MCF 10A (cell line): ENCODE measurements around the gene PDYN. TPM values are rescaled to one million over a fixed set of nuclear protein-coding genes. Genes with fewer than 3 reads are reported as not detected.
A peak's percentile ranks its signal among the peaks of the same experiment; 100 is the strongest.

Experiments used
- BruUV-seq: library from RNA; stranded (reverse); fragments of 400-500 nt; replicated peaks from 2 replicates; lab custom pipeline; 2021; lab: Mats Ljungman, UMichigan
- CTCF ChIA-PET: fragments of 300-600 bp; sonication (Branson Sonifier 250); formaldehyde crosslinking; extraction: SDS; loops from one replicate; lab custom pipeline; 2021; ENCODE audit warnings: antibody characterized with exemption, inconsistent platforms; lab: Yijun Ruan, JAX
- POLR2A ChIA-PET: fragments of 300-600, 350-650 bp; sonication (Branson Sonifier 250); formaldehyde crosslinking; extraction: SDS; loops from one replicate; lab custom pipeline; 2020; ENCODE audit warnings: antibody characterized with exemption, inconsistent platforms; lab: Yijun Ruan, JAX
- DNase-seq: peaks from one replicate; pipeline ENCODE4 v3.0.0-alpha.2; 2018; ENCODE audit not compliant: unreplicated experiment
- H3K27ac Mint-ChIP-seq: one replicate; pipeline ENCODE4 v1.8.0; 2022; ENCODE audit warnings: mild to moderate bottlenecking, low read depth, mixed read lengths; ENCODE audit not compliant: unreplicated experiment
- H3K27me3 Mint-ChIP-seq: one replicate; pipeline ENCODE4 v1.8.0; 2022; ENCODE audit warnings: mixed read lengths; ENCODE audit not compliant: insufficient read depth, unreplicated experiment
- H3K36me3 Mint-ChIP-seq: one replicate; pipeline ENCODE4 v1.8.0; 2022; ENCODE audit warnings: mild to moderate bottlenecking, moderate library complexity, mixed read lengths; ENCODE audit not compliant: insufficient read depth, unreplicated experiment
- H3K4me1 Mint-ChIP-seq: one replicate; pipeline ENCODE4 v1.8.0; 2022; ENCODE audit warnings: mixed read lengths; ENCODE audit not compliant: insufficient read depth, unreplicated experiment
- H3K4me3 Mint-ChIP-seq: one replicate; pipeline ENCODE4 v1.8.0; 2022; ENCODE audit warnings: mild to moderate bottlenecking, moderate library complexity, mixed read lengths; ENCODE audit not compliant: unreplicated experiment
- H3K9me3 Mint-ChIP-seq: one replicate; pipeline ENCODE4 v1.8.0; 2022; ENCODE audit warnings: mixed read lengths; ENCODE audit not compliant: unreplicated experiment
- intact Hi-C: fragments of 100-400 bp; cut with micrococcal nuclease; formaldehyde crosslinking; loops from 2 replicates; pipeline ENCODE4 v1.14.1; 2022
- total RNA-seq: library from RNA; stranded (reverse); gene quantifications from 2 replicates; pipeline ENCODE4 v1.2.3, GENCODE V29; 2022
- TF ChIP-seq, protein P1 (sequence below): fragments of 200-600 bp; IDR thresholded peaks from one replicate; pipeline ENCODE4 v1.8.0; 2022; ENCODE audit warnings: antibody characterized with exemption, mild to moderate bottlenecking; ENCODE audit not compliant: unreplicated experiment

Gene PDYN
- total RNA-seq, 1 experiment from 2014 or later, result not detected

DNA sequence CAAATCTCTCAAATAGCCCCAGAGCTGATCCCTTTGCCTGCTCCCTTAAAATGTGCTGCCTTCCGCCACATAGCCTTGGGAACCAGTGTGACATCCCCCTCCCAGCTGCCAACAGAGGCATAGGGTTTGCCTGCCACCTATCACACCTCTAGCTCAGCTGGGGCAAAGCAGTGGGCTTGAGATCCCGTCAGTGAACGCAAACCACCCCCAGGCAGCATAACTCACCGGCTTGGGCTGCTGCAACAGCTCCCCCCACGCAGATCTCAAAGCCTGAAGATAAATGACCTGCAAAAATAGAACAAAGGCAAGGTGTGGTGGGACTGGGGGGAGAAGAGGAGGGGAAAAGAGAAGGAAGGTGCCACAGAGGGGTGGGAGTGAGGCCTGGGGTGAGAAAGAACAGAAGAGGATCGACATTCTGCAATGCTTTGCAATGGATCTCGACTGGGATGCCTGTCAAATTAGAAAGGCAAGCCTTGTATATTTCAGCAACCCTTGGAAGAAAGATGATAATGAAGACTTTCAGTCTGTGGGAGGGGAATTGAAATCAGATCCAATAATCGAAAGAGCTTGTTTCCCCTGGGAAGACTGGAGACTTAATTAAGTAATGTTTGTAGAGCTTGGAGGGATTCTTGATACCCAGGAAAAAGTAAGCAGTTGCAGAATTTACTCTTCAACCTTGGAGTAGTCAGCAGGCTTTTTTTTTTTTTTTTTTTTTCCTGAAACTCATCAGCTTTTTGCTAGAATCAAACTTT is 1.3 kb downstream of the PDYN start:
- ChIA-PET CTCF (interaction anchor here (0.8 kb wide), 1 partner anchor 91 kb away, joined by 5 read pairs; no protein-coding TSS in a partner anchor), POLR2A (interaction anchor here (0.7 kb wide), 1 partner anchor 30 kb away, joined by 3 read pairs; no protein-coding TSS in a partner anchor)
- Mint-ChIP-seq H3K4me3 (no peak overlapping the region), H3K4me1 (peaks cover 6% of the 10 kb centered on the region), H3K27ac (no peak overlapping the region), H3K36me3 (no peaks in the 10 kb centered on the region), H3K9me3 (no peaks in the 10 kb centered on the region), H3K27me3 (peaks cover 78% of the 10 kb centered on the region)
- intact Hi-C loops, result no loop called here
- TF ChIP-seq, protein P1, sequence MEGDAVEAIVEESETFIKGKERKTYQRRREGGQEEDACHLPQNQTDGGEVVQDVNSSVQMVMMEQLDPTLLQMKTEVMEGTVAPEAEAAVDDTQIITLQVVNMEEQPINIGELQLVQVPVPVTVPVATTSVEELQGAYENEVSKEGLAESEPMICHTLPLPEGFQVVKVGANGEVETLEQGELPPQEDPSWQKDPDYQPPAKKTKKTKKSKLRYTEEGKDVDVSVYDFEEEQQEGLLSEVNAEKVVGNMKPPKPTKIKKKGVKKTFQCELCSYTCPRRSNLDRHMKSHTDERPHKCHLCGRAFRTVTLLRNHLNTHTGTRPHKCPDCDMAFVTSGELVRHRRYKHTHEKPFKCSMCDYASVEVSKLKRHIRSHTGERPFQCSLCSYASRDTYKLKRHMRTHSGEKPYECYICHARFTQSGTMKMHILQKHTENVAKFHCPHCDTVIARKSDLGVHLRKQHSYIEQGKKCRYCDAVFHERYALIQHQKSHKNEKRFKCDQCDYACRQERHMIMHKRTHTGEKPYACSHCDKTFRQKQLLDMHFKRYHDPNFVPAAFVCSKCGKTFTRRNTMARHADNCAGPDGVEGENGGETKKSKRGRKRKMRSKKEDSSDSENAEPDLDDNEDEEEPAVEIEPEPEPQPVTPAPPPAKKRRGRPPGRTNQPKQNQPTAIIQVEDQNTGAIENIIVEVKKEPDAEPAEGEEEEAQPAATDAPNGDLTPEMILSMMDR, result no peak
- DNase-seq, result no peak
- BruUV-seq, result no TSS peak

DNA sequence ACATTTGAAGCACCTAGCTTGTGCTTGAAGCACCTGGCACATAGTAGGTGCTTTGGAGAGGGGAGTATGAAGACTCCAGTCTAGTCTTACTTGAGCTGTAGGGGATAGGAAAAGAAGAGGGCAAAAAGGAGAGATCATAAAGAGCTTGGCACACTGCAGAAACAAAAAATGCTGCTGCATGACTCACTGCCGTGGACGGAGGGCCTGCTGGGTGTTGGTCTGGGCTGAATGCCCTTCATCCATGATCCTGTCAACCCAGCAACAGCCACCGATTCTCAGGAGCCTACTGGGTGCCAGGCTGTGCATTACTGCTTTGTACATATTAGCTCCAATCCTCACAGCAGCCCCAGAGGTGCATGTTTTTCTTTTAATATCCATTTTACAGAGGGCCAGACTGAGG is 6.0 kb downstream of the PDYN start:
- ChIA-PET CTCF (interaction anchor here (0.8 to 1.2 kb wide), 3 partner anchors 20 to 185 kb away, joined by 3 to 6 read pairs (median 4); no protein-coding TSS in a partner anchor), POLR2A (no interaction called here)
- DNase-seq, result peak; percentile 39

DNA sequence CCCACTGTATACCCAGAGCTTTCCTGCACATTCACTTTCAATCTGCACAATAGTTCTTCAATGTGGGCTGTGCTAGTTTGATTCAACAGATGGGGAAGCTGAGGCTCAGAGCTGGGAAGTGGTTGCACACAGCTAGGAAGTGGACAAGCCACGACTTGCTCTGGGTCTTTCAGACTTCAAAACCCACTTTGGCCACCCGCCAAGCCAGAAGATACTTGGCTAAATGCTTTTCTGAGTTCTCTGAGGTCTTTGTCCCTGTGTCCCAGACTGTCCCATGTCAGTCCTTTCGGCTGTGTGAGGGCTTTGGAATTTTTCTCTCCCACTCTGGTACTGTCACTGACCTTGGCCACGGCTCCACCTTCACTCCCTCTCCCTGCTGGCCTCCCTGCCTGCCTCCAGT is 10.6 kb downstream of the PDYN start:
- peak; percentile 6 for DNase-seq
- H3K27ac Mint-ChIP-seq, result no peak overlapping the region
- H3K36me3 Mint-ChIP-seq, result no peaks in the 10 kb centered on the region
- intact Hi-C loops, result no loop called here
- no peaks in the 10 kb centered on the region for H3K9me3 Mint-ChIP-seq
- CTCF ChIA-PET, result interaction anchor here (1.0 to 2.7 kb wide), 3 partner anchors 18 to 190 kb away, joined by 3 to 7 read pairs (median 4); no protein-coding TSS in a partner anchor
- BruUV-seq, result no TSS peak
- no peak overlapping the region for H3K4me3 Mint-ChIP-seq
- POLR2A ChIA-PET, result no interaction called here
- no peaks in the 10 kb centered on the region for H3K4me1 Mint-ChIP-seq
- TF ChIP-seq, protein P1, result no peak
- peaks cover 51% of the 10 kb centered on the region for H3K27me3 Mint-ChIP-seq

More for the DNA sequence above, 6.0 kb downstream of the PDYN start:
- H3K4me3 Mint-ChIP-seq, result no peak overlapping the region
- H3K9me3 Mint-ChIP-seq, result no peaks in the 10 kb centered on the region
- H3K27ac Mint-ChIP-seq, result no peak overlapping the region
- intact Hi-C loops, result no loop called here
- BruUV-seq, result no TSS peak
- no peaks in the 10 kb centered on the region for H3K4me1 Mint-ChIP-seq
- TF ChIP-seq, protein P1, result no peak
- H3K27me3 Mint-ChIP-seq, result peaks cover 73% of the 10 kb centered on the region
- H3K36me3 Mint-ChIP-seq, result no peaks in the 10 kb centered on the region

DNA sequence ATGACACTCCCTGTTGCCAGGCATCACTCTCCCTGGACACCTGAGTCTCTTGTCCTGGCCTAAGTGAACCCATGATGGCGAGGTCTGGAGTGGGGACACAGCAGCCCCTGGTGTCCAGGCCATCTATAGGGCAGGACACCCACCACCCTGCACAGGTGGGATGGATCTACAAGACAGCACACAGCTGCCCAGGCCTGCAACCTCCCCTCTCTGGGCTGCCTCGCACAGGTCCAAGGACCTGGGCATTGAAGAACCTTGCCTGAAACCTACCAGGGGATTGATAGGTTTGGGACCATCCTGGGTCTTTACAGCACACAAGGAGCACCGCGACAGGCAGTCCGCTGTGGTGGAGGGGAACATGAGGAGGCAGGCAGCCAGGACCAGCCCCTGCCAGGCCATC is 11.2 kb downstream of the PDYN start:
- no peak for DNase-seq
- POLR2A ChIA-PET, result interaction anchor here (0.6 kb wide), 1 partner anchor 48 kb away, joined by 4 read pairs; no protein-coding TSS in a partner anchor
- H3K27me3 Mint-ChIP-seq, result peaks cover 57% of the 10 kb centered on the region
- H3K27ac Mint-ChIP-seq, result no peak overlapping the region
- intact Hi-C loops, result no loop called here
- H3K4me3 Mint-ChIP-seq, result no peak overlapping the region
- no peaks in the 10 kb centered on the region for H3K36me3 Mint-ChIP-seq
- CTCF ChIA-PET, result interaction anchor here (1.0 to 2.7 kb wide), 3 partner anchors 16 to 191 kb away, joined by 3 to 7 read pairs (median 4); no protein-coding TSS in a partner anchor
- no TSS peak for BruUV-seq
- H3K9me3 Mint-ChIP-seq, result no peaks in the 10 kb centered on the region
- H3K4me1 Mint-ChIP-seq, result no peaks in the 10 kb centered on the region
- TF ChIP-seq, protein P1, result no peak
